SH-SY5Y (cell line): Measurements from ENCODE around the gene RAD9A.

Experiments
- GATA2 ChIP-seq: IDR thresholded peaks from 2 replicates; pipeline ENCODE4 v1.6.1; 2011; ENCODE audit warnings: mild to moderate bottlenecking, low read depth, low read length
- GATA3 ChIP-seq: IDR thresholded peaks from 2 replicates; pipeline ENCODE4 v1.6.1; 2011; ENCODE audit warnings: low read depth, mild to moderate bottlenecking, low read length, moderate library complexity

GRCh38 chr11:67345247-67345919 lies 46.4 kb upstream of the RAD9A start:
- TF ChIP-seq GATA2 (no peak), GATA3 (no peak)
